ENCODE measurements around the gene ZDHHC1. TPM values are rescaled to one million over a fixed set of nuclear protein-coding genes. Genes with fewer than 3 reads are reported as not detected.
A peak's percentile ranks its signal among the peaks of the same experiment; 100 is the strongest.

The ZDHHC1 gene
- total RNA-seq, 3 donors from 2014 or later, result 17.4 to 20.3 (median 19.3) TPM

GRCh38 chr16:67449336-67449735 is 33.1 kb upstream of the ZDHHC1 start:
- TF ChIP-seq POLR2A (IDR thresholded peaks at IDR 0.05) (no peak), POLR2AphosphoS5 (IDR thresholded peaks at IDR 0.05) (no peak), CTCF (IDR thresholded peaks at IDR 0.05) (no peak)
- no peak for DNase-seq (ENCODE audit: low spot score in 2 of 2)
- H3K9me3 ChIP-seq, result no peaks in the 10 kb centered on the region
- H3K4me1 ChIP-seq, result peaks cover 21 to 52% of the 10 kb centered on the region in 2 donors
- no peaks in the 10 kb centered on the region for H3K36me3 ChIP-seq
- intact Hi-C loops (cut with DNase I; ENCODE audit: low total_unique reads), result no loop called here
- H3K4me3 ChIP-seq, result no peak overlapping the region
- H3K27ac ChIP-seq, result peak overlapping the region; percentile 67 to 75
- no peaks in the 10 kb centered on the region for H3K27me3 ChIP-seq

- Histone ChIP-seq H3K4me3 (no peak overlapping the region), H3K27ac (peak overlapping the region; percentile 67 to 75), H3K27me3 (no peaks in the 10 kb centered on the region), H3K36me3 (no peaks in the 10 kb centered on the region), H3K4me1 (peaks cover 26 to 55% of the 10 kb centered on the region in 2 donors), H3K9me3 (no peaks in the 10 kb centered on the region)
- TF ChIP-seq CTCF (IDR thresholded peaks at IDR 0.05) (no peak), POLR2A (IDR thresholded peaks at IDR 0.05) (no peak), POLR2AphosphoS5 (IDR thresholded peaks at IDR 0.05) (no peak)
- intact Hi-C loops (cut with DNase I; ENCODE audit: low total_unique reads), result no loop called here
- DNase-seq (ENCODE audit: low spot score in 2 of 2), result no peak
Observed at GRCh38 chr16:67448580-67448979, 32.3 kb upstream of the ZDHHC1 start.

GRCh38 chr16:67447508-67448076 is 31.3 kb upstream of the ZDHHC1 start:
- H3K9me3 ChIP-seq, result no peaks in the 10 kb centered on the region
- H3K4me1 ChIP-seq, result peaks cover 28 to 61% of the 10 kb centered on the region in 2 donors
- TF ChIP-seq POLR2A (IDR thresholded peaks at IDR 0.05) (no peak), POLR2AphosphoS5 (IDR thresholded peaks at IDR 0.05) (no peak), CTCF (IDR thresholded peaks at IDR 0.05) (no peak)
- no peaks in the 10 kb centered on the region for H3K36me3 ChIP-seq
- no peaks in the 10 kb centered on the region for H3K27me3 ChIP-seq
- no peak for DNase-seq (ENCODE audit: low spot score in 2 of 2)
- peak overlapping the region; percentile 48 to 68 for H3K27ac ChIP-seq
- intact Hi-C loops (cut with DNase I; ENCODE audit: low total_unique reads), result no loop called here
- H3K4me3 ChIP-seq, result no peak overlapping the region

GRCh38 chr16:67446968-67447507 is 30.8 kb upstream of the ZDHHC1 start:
- intact Hi-C loops (cut with DNase I; ENCODE audit: low total_unique reads), result no loop called here
- H3K27ac ChIP-seq, result peak overlapping the region; percentile 48 to 68
- H3K36me3 ChIP-seq, result no peaks in the 10 kb centered on the region
- TF ChIP-seq POLR2AphosphoS5 (IDR thresholded peaks at IDR 0.05) (no peak), POLR2A (IDR thresholded peaks at IDR 0.05) (no peak), CTCF (IDR thresholded peaks at IDR 0.05) (no peak)
- no peak overlapping the region for H3K4me3 ChIP-seq
- no peak for DNase-seq (ENCODE audit: low spot score in 2 of 2)
- peaks cover 28 to 62% of the 10 kb centered on the region in 2 donors for H3K4me1 ChIP-seq
- H3K27me3 ChIP-seq, result no peaks in the 10 kb centered on the region
- H3K9me3 ChIP-seq, result no peaks in the 10 kb centered on the region
